NCI-H187 treated with DMSO at 0.1 percent for 48 hours (cell line): ENCODE data around the gene REG1A.

Experiments
- DNase-seq: peaks from one replicate; lab custom pipeline; 2025; lab: John Stamatoyannopoulos, UW

Gene REG1A, protein sequence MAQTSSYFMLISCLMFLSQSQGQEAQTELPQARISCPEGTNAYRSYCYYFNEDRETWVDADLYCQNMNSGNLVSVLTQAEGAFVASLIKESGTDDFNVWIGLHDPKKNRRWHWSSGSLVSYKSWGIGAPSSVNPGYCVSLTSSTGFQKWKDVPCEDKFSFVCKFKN

DNA sequence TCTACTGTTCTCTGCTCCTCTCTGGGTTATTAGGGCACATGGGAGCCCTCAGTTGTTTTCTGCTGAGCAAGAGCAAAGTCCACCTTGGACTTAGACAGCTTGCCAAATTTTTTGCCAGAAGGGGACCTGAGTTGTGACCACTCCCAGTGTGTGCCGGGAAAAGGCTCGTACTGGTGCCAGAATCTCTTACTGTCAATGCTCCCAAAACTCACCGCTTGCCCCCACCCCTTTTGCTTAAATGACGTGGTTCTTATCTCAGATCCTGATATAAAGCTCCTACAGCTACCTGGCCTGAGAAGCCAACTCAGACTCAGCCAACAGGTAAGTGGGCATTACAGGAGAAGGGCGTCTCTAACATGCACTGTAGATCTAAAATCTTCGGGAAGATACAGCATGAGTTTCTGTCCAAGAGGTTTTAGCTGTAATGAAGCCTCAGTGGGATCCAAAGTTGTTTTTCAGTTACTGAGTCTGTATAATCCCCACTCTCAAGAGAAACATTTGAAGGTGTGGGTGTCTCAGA is at the start of gene REG1A:
Gene REG1A, plus strand, starts transcription at position 295 of the 520 bp plus-strand sequence. CDS start 374 bp downstream, outside the sequence.
- DNase-seq: no peak

DNA sequence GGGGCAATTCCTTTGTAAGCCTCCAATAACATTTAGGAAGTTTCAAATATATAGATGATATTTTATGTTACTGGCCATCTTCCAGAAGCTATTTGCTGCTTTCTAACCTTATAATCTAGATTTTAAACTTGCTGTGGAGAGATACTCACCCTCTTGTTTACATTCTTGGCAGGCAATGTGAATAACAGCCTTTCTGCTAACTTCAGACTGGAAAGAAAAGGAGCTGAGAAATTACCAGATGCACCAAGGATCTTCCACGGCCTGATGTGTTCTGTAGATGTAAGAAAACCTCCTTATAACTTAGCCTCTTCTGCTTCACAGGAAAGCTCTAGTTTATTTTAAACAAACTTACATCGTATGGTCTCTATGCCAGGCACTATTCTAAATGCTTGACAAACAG is 49.2 kb upstream of the REG1A start:
- DNase-seq: no peak

DNA sequence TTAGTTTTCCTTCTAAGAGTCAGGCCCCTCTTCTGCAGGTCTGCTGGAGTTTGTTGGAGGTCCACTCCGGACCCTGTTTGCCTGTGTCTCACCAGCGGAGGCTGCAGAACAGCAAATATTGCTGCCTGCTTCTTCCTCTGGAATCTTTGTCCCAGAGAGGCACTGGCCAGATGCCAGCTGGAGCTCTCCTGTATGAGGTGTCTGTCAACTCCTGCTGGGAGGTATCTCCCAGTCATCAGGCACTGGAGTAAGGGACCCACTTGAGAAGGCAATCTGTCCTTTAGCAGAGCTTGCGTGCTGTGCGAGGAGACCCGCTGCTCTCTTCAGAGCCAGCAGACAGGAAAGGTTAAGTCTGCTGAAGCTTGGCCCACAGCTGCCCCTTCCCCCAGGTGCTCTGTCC is 37.3 kb upstream of the REG1A start:
- DNase-seq: no peak

DNA sequence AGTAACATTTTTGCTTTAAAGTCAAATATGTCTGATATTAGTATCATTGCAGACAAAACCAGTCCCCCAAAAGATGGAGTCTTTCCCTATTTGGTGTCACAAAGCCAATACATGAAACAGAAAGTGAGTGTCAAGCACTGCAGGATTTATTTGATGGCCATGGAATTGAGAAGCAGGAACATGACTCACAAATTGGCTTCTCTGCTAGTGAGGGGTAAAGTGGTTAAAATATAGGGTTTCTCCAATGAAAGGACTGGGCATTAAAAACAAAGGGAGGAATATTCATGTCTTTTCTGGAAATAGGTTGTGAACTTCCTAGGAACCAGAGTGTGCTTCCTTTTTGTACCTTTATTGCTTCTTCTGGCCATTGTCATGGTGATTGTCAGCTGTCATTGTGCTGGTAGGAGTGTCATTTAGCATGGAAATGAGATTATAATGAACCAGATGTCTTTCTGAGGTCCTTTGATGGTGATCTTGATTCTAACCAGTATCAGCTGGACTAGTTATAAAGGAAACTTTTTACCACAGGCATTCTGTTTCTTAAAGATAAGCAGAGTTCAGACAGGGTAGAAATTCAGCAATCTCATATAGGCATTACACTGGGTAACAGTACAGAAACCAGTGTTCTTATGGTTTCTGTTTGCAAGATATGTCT is 36.6 kb upstream of the REG1A start:
- DNase-seq: no peak

DNA sequence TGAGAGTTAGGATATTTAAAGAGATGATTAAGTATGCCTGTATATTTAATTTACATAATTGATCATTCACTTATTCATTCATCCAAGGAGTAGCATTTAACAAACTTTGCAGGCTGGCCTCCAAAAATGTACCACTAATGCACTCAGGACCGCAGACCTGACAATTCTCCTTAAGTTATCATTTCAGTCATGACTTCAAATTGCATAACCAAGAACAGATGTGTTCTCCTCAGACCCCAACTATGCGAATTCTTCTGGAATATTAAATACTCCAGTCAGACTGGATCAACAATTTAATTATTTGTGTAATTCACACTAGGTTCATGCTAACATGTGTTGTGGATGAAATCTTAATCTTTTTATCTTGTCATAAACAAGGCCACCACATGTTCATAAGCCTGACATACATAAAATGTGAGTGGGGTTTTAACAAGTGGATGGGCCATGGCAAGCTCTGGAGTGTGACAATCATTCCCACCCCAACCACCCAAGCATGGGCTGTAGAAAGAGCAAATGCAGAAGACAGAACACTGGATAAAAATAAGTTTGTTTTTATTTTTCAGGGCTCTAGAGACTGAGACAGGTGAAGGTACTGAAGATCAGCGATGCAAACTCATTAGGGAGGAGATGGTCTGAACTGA is 35.7 kb upstream of the REG1A start:
- no peak for DNase-seq

DNA sequence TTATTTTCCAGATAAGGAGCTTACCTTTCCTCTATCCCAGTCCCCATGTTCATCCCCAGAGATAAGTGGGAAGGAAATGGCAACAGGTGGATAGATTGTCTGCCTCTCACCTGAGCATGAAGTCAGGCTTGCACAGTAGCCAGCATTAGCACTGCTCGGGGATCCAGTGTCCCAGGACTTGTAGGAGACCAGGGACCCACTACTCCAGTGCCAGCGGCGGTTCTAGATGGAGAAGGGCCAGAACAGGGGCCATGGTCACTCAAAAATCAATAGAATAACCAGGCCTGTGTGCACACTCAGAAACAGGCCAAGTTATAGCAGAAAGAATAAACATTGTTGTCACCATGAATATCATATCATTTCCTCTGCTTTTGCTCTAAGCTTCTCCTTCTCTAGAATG is 34.9 kb upstream of the REG1A start:
- no peak for DNase-seq

DNA sequence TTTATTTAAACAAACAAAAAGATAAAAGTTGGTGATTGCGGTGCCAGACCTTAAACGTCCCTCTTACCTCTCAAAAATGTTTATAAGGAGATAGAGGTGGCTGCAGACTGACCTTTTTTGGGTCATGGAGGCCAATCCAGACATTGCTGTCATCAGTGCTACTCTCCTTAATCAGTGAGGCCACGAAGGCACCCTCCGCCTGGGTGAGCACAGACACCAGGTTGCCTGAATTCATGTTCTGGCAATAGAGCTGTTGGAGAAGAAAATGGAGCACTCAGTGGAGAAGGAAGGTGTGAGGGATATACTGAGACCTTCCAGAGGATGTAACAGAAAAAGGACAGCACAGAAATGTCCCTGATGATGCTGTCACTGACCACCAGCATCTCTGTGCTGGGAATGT is 34.0 kb upstream of the REG1A start:
- no peak for DNase-seq

DNA sequence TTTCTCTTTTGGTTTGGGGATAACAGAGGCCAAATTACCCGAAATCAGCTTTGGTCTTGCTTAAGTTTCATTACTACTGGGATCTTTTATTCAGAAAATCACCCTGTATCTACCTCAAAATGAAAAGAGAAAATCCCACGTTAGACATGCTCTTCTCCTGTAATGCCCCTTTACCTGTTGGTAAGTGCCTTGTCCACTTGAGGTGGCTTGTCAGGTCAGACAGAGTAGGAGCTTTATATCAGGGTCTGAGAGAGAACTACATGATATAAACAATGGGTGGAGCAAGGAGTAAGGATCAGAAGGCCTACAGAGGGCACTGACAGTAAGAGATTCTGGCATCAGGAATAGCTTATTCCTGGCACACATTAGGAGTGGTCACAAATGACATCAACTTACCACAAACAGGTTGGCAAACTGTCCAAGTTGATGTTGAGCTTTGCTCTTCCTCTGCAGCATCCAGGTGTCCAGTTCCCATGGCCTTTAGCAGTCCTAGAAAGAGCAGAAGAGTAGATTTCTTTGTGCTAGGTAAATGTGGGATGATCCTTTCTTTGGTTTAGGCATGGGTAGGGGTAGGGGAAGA is 32.4 kb upstream of the REG1A start, which contains the start of gene REG1B:
Gene REG1B, minus strand, starts transcription at position 209 of the 580 bp plus-strand sequence. CDS start 381 bp downstream, outside the sequence.
- DNase-seq: no peak

DNA sequence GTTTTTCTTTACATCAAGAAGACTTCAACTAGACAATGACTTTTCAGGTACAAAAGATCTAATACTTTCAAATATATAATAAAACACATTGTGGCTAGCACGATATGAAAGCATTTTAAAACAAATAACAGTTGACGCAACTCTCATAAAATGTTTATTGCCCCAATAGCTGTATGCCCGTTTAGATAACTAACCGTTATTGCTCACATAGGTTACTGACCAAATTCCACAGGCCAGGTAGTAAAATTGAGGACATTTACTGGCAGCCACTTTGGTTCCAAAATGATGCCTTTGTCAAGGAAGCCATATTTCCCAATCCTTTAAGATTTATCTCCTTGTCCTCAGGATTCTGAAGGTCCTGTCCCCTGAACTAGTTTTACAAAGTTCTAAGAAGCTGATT is 29.6 kb upstream of the REG1A start:
- no peak for DNase-seq

DNA sequence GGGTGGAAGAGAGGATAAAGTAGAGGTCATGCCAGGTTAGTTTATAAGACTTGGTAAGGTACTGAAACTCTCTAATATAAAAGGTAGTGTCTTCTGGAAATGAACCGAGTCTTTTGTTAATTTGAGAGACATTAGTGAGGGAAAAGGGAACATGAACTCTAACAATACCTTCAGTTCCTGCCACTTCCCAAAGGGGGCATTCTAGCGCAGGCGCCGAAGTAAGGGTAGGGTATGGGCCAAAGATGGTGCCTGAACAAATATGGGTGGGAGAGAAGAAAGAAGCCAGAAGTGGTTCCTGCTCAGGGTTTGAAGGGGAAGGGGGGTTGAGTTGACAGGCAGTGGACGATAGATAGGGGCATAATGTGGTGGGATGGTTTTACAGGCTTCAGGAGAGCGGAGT is 22.4 kb upstream of the REG1A start:
- no peak for DNase-seq

DNA sequence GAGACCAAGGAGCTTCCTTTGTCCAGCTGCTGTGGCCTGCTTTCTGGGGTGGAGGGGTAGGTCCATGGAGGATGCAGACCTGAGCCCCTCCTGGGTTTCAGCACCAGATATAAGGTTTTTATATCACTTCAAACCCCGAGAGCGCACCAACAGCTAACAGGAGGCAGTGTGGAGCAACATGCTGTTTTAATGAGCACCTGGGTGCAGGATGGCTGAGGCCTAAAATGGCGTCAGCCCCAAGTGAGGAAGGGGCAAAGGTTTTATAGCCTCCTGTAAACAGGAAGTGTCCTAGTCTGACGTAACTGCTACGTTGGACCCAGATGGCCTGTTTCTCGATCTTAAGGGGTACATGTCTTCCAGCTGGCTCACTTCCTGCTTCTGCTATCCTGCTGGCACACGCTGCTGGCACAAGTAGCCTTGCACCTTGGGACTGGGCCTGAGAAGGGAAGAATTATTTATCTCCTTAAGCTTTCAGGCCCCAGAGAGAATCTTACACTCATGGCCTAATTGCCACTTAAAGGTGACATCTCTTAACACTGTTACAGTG is 21.1 kb upstream of the REG1A start:
- no peak for DNase-seq

DNA sequence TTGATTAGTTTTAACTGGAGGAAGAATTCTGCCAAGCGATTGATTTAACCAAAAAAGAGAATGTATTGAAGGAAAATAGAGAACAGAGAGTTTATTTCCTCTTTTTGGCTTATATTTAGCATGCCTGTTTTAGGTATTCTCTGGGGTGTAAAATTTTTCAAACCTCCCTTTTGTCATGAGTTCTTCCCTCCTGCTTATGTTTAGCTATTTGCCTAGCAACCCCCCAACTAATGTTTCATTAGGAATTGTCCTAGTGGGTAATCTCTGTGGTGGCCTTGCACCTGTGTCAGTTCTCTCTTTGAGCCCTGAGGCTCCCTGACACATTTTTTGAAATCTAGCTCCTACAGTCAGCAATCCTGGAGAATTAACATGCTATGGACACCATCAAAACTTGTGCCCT is 20.0 kb upstream of the REG1A start:
- no peak for DNase-seq

DNA sequence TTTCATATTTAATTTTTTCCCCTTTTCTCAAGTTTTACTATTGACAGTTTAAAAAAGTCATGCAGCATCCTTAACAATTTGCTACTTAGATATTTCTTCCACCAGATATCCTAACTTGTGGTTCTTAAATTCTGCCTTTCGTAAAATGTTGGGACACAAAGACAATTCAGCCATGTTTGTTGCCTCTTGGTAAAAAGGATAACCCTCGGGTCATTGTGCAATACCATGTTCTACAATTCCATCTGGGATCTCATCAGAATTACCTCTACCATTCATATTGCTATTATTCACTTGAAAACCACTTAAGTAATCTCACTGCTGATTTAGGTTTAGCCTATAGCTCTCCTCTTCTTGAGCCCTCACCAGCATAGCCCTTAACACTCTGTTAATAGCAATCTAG is 19.3 kb upstream of the REG1A start:
- no peak for DNase-seq

DNA sequence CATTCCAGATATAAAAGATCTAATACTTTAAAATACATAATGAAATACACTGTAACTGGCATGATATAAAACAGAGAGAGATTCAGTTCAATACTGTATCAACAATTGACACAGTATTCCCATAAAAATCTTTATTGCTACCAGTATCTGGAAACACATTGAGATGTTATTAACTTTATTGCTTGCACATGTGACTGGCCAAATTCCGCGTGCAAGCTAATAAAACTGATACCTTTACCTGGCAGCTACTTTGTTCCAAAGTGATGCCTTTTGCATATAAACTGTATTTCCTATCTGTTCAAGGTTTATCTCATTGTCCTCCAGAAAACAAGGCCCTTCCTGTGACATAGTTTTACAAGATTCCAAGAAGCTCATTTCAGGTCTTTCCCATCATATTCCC is 17.1 kb upstream of the REG1A start:
- no peak for DNase-seq

DNA sequence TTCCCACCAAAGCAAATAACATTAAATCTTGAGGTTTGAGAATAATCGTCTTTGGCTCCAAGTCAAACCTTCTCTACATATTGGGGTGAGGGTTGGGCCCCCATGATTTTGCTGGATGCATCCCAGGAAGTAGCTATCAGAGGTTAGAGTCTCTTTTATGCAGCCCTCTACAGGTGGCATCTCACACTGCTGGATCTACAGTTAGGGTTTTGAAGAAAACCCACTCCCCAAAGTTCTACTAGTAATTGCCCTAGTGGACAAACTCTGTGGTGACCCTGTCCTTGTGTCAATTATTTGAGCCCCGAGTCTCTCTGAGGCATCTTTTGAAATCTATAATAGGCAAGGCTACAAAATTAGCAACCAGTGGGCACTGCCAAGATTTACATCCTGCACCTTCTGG is 15.0 kb upstream of the REG1A start:
- DNase-seq: no peak

DNA sequence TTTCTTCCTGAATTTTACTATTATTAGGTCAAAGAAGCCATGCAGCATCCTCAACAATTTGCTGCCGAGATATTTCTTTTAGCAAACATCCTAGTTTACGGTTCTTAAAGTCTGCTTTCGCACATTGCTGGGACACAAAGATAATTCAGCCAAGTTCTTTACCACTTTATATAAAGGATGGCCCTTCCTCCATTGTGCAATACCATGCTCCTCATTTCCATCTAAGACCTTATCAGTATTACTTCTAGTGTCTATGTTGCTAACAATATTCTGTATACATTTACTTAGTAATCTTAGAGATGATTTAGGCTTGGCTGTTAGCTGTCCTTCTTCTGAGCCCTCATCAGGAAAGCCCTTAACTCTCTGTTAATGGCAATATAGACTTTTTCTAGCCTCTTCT is 8.0 kb upstream of the REG1A start:
- DNase-seq: no peak

DNA sequence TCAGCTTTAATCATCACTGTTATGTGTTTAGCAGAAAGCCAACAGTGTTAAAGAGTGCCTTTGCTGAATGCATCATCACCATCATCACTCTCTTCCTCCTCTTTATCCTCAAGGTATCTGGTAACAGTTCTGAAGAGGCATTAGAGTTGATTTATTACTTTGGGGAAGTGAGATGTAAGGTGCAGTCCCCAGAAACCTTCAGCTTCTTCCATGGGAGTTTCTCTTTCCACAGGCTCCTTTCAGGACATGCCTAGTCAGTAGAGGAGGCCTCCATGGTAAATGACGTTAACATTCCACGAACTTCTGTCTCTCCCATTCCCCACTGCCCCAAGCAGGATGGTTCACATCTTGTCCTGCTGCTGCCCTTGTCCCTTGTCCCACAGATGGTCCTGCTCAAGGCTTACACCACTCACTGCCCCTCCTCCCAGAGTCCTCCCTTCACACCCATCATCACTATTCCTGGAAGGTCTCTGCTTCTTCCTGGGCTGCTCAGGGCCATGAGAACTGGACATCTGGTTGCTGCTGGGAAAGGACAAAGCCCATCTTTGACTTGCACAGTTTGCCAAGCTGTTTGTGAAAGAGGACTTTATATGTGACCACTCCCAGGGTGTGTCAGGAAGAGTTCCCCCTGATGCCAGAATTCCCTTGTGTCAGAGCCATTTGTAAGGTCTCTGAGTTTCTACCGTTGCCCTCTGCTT is 5.3 kb upstream of the REG1A start:
- DNase-seq: no peak

DNA sequence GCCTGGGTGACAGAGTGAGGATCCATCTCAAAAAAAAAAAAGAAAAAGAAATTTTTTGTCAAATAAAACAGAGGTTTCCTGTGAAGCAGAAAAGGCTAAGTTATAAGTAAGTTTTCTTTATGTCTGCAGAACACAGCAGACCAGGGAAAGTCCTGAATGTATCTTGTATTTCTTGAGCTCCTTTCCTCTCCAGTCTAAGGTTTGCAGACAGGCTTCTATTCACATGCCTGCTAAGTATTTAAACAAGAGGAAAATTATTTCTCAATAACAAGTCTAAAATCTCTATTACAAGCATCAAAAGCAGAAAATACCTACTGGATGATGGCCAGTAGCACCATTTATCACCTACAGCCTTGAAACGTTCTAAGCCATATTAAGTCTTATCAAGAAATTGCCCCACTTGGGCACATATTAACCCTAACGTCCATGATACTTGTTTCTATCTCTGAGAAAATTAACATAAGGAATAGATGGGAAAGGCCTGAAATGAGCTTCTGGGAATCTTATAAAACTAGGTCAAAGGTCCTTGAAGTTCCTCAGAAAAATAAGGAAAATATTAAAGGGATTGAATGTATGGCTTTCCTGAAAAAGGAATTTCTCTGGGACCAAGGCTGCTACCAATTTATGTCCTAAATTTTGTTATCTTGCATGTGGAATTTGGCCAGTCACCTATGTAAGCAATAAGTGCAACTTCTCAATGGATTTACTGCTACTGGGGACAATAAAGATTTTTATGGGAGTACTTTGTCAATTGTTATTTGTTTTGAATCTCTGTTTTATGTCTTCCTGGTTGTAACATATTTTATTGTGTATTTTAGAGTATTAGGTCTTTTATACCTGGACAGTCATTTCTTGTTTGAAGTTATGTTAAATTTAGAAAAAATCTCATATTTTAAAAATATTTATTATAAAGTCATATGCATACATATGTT is 3.0 kb upstream of the REG1A start:
- DNase-seq: no peak

DNA sequence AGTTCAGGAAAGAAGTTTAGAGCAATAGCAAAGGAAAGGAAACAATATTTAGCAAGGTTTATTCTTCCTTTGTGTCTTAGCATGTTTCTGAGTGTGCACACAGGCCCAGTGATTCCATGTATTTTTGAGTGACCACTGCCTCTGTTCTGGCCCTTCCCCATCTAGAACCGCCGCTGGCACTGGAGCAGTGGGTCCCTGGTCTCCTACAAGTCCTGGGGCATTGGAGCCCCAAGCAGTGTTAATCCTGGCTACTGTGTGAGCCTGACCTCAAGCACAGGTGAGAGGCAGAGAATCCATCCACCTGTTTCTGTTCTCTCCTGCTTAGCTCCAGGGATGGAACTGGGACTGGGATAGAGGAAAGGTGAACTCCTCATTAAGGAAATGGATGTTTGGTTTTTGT is 2.4 kb downstream of the REG1A start:
- DNase-seq: no peak

DNA sequence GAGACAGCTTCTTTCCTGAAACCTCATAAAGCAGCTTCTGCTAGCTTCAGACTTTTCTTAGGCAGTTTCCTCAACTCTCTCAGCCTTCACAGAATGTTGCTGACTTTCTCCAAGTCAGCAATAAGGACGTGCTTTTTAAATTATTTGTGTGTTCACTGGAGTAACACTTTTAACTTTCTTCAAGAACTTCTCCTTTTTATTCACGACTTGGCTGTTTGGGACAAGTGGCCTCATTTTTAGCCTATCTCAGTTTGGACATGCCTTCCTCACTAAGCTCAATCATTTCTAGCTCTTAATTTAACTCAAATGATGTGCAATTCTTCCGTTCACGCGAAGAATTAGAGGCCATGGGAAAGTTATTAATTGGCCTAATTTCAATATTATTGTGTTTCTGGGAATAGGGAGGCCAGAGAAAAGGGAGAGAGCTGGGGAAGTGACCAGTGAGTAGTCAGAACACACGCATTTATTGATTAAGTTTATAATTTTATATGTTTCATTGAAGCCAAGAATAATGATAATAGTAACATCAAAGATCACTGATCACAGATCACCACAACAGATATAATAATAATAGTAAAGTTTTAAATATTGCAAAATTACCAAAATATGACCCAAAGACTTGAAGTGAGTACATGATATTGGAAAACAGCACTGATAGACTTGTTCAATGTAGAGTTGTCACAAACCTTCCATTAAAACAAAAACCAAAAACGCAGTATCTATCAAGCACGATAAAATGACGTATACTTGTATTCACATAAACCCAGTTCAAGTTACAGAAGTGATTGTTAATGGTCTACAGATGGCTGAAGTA is 4.8 kb downstream of the REG1A start:
- DNase-seq: no peak
